ENCODE results near the gene ARHGAP24. TPM values are rescaled to one million over a fixed set of nuclear protein-coding genes. Genes with fewer than 3 reads are reported as not detected.

Gene ARHGAP24
- total and polyA plus RNA-seq, 7 donors: 0.46 to 40.4 (median 23.1) TPM

DNA sequence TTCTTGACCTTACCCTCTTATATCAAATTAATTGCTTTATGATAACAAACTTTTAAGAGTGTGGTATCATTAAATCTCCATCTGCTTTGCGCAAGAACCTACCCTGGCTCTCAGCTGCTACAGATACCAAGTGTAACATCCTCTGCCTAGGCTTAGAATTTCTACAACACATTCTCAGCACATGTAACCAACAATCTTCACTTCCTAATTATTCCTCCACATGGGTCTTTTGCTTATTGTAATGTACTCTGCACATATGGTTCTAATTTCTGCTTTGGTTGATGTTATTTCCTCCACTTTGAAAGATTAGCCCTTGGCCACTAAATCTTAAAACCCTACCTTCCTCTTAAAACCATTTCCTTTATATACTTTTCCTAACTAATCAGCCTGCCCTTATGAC is 242.4 kb downstream of the ARHGAP24 start:
- H3K27me3 ChIP-seq: no peaks in the 10 kb centered on the region
- no peak for DNase-seq
- no peak overlapping the region for H3K4me3 ChIP-seq
- H3K9me3 ChIP-seq: no peaks in the 10 kb centered on the region
- intact Hi-C loops (cut with DNase I): no loop called here
- H3K27ac ChIP-seq: no peak overlapping the region
- H3K4me1 ChIP-seq: no peaks in the 10 kb centered on the region
- 96 to 98% methylated on average over 1 of the region's 1 CpG for WGBS, 2 donors
- TF ChIP-seq, protein P1, sequence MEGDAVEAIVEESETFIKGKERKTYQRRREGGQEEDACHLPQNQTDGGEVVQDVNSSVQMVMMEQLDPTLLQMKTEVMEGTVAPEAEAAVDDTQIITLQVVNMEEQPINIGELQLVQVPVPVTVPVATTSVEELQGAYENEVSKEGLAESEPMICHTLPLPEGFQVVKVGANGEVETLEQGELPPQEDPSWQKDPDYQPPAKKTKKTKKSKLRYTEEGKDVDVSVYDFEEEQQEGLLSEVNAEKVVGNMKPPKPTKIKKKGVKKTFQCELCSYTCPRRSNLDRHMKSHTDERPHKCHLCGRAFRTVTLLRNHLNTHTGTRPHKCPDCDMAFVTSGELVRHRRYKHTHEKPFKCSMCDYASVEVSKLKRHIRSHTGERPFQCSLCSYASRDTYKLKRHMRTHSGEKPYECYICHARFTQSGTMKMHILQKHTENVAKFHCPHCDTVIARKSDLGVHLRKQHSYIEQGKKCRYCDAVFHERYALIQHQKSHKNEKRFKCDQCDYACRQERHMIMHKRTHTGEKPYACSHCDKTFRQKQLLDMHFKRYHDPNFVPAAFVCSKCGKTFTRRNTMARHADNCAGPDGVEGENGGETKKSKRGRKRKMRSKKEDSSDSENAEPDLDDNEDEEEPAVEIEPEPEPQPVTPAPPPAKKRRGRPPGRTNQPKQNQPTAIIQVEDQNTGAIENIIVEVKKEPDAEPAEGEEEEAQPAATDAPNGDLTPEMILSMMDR (IDR thresholded peaks at IDR 0.05): no peak
- TF ChIP-seq EP300 (IDR thresholded peaks at IDR 0.05): no peak
- H3K36me3 ChIP-seq: no peaks in the 10 kb centered on the region

DNA sequence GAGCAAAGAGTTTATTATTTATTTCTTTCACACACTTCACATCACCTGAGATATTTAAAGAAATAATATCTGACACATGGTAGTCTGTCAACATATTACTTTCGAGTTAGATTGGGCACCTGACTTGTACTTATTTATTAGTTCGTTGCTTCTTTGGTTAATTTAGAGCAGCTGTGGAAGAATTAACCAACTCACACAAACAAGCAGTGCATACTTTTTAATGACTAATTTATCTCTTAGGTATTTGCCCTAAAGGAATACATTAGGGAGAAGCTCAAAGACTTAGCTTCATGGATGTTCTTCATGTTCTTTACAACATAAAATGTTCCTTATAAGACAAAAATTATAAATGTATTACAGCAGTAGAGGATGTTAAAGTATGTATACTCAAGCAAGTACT is 242.9 kb downstream of the ARHGAP24 start:
- TF ChIP-seq, protein P1 (IDR thresholded peaks at IDR 0.05): no peak
- TF ChIP-seq EP300 (IDR thresholded peaks at IDR 0.05): no peak
- WGBS, 2 donors: 83 to 87% methylated on average over 2 of the region's 2 CpGs
- Histone ChIP-seq H3K4me1 (no peaks in the 10 kb centered on the region), H3K9me3 (no peaks in the 10 kb centered on the region), H3K27me3 (no peaks in the 10 kb centered on the region), H3K36me3 (no peaks in the 10 kb centered on the region), H3K4me3 (no peak overlapping the region), H3K27ac (no peak overlapping the region)
- intact Hi-C loops (cut with DNase I): no loop called here
- DNase-seq: no peak

DNA sequence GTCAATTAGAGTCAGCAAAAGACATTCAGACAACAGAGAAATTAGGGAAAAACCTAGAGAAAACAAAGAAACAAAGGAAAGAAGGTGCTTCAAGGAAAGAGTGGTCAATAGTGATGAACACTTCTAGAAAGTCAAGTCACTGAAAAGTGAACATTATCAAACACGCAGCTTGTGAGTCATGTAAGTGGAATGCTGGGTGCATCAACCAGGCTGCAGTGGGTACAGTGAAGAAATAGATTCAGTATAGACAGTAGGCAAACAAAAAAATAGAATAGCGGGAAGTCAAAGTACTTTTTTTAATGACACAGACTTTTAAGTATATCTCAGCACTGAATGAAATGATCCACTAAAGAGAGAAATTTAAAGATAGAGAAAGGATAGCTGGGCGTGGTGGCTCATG is 245.8 kb downstream of the ARHGAP24 start:
- DNase-seq: no peak
- Histone ChIP-seq H3K27ac (no peak overlapping the region), H3K4me1 (peaks cover 0 to 10% (median 2%) of the 10 kb centered on the region in 4 donors), H3K9me3 (no peaks in the 10 kb centered on the region), H3K4me3 (no peak overlapping the region), H3K27me3 (no peaks in the 10 kb centered on the region), H3K36me3 (no peaks in the 10 kb centered on the region)
- TF ChIP-seq POLR2A (IDR thresholded peaks at IDR 0.05): no peak
- TF ChIP-seq, protein P1 (IDR thresholded peaks at IDR 0.05): no peak
- TF ChIP-seq EP300 (IDR thresholded peaks at IDR 0.05): no peak
- no peak for TF ChIP-seq POLR2AphosphoS5 (IDR thresholded peaks at IDR 0.05)
- intact Hi-C loops (cut with DNase I): no loop called here
- 64% methylated on average over 3 of the region's 3 CpGs for WGBS, 2 donors

DNA sequence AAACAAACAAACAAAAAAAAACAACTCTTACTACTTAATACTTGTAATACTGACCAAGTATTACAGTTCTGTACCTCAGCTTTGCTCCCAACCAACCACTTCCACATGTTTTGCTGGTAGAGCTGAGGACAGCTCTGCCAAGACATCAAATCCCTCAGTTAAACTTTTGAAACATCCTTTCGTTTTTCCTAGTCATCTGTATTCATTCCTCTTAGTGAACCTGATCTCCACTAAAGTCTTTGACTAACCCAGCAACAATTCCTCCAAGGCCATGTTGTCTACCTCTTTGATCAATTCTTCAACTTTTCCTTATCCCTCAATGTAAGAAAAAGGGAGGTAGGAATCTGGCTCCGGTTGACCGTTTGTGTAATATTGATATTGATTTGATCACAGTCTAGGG is 247.5 kb downstream of the ARHGAP24 start:
- WGBS, 2 donors: 95% methylated on average over 3 of the region's 3 CpGs

DNA sequence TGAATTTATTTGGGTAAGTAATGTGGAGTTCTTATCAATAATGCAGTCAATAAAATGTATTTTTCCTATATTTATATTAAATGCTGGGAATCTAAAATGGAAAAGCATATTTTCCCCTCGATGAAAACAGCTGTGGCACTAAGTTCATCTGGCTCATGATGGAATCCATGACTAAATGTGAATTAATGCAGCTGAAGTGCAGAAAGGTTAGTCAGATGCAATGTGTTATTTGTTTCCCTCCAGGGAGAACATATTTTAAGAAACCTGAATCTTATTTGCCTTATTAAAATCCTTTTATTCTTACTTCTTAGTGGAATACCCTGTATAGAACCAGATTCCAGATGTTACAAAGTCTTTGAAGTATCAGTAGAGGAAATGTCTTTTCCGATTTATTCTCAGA is 247.9 kb downstream of the ARHGAP24 start:
- peaks cover 0 to 16% (median 2%) of the 10 kb centered on the region in 4 donors for H3K4me1 ChIP-seq
- no peak for TF ChIP-seq POLR2A (IDR thresholded peaks at IDR 0.05)
- TF ChIP-seq, protein P1 (IDR thresholded peaks at IDR 0.05): no peak
- no peak for TF ChIP-seq EP300 (IDR thresholded peaks at IDR 0.05)
- TF ChIP-seq POLR2AphosphoS5 (IDR thresholded peaks at IDR 0.05): no peak
- no peak overlapping the region for H3K4me3 ChIP-seq
- no peaks in the 10 kb centered on the region for H3K27me3 ChIP-seq
- WGBS, 2 donors: 94 to 96% methylated on average over 2 of the region's 2 CpGs
- H3K27ac ChIP-seq: no peak overlapping the region
- H3K36me3 ChIP-seq: no peaks in the 10 kb centered on the region
- no peak for DNase-seq
- H3K9me3 ChIP-seq: no peaks in the 10 kb centered on the region
- intact Hi-C loops (cut with DNase I): no loop called here

More for the DNA sequence above, 247.5 kb downstream of the ARHGAP24 start:
- Histone ChIP-seq H3K4me3 (no peak overlapping the region), H3K9me3 (no peaks in the 10 kb centered on the region), H3K4me1 (peaks cover 0 to 16% (median 2%) of the 10 kb centered on the region in 4 donors), H3K36me3 (no peaks in the 10 kb centered on the region), H3K27me3 (no peaks in the 10 kb centered on the region), H3K27ac (no peak overlapping the region)
- DNase-seq: no peak
- TF ChIP-seq POLR2AphosphoS5 (IDR thresholded peaks at IDR 0.05) (no peak), EP300 (IDR thresholded peaks at IDR 0.05) (no peak), POLR2A (IDR thresholded peaks at IDR 0.05) (no peak)
- TF ChIP-seq, protein P1 (IDR thresholded peaks at IDR 0.05): no peak
- intact Hi-C loops (cut with DNase I): no loop called here
